ENCODE results near the gene CD52.
"Not testable (repeated sequence)": the region's sequence is repeated elsewhere in the genome, so short reads cannot be mapped to it uniquely, and the experiment has no call there.

The CD52 gene

GRCh38 chr1:26300578-26301275 is 17.0 kb upstream of the CD52 start:
- DNase-seq (ENCODE audit: low read depth, low spot score): no peak

DNA sequence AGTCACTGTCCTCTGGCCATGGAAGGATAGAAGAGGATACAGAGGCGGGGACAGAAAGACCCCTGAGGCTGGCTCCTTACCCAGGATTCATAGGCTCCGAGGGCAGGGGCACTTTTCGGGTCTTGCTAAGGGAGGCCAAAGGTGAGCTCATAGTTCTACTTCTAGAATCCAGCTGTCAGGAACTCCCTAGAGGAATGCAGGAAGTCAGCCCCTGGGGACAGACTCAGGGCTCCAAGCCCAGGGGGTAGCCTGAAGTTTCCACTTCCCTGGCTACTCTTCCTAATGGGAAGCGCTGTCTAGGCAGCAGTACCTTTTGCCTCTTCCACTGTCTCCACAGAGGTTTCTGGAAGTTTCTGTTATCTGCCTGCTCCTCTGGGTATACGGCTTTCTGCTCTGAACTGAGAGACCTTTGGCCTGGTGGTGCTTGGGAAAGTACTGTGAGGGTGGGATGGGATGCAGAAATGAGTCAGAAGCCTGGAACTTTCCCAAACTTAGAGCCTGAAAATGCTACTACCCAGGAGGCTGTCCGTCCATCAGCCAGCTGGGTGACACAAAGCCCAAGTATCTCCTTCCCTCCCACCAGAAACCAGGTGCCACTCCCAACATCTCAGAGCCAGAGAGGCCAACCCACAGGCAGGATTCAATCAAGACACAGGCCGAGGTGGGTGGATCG is 14.9 kb upstream of the CD52 start:
- DNase-seq (ENCODE audit: low read depth, low spot score): no peak

- DNase-seq (ENCODE audit: low read depth, low spot score): no peak
Observed at GRCh38 chr1:26305667-26306289, 12.0 kb upstream of the CD52 start.

DNA sequence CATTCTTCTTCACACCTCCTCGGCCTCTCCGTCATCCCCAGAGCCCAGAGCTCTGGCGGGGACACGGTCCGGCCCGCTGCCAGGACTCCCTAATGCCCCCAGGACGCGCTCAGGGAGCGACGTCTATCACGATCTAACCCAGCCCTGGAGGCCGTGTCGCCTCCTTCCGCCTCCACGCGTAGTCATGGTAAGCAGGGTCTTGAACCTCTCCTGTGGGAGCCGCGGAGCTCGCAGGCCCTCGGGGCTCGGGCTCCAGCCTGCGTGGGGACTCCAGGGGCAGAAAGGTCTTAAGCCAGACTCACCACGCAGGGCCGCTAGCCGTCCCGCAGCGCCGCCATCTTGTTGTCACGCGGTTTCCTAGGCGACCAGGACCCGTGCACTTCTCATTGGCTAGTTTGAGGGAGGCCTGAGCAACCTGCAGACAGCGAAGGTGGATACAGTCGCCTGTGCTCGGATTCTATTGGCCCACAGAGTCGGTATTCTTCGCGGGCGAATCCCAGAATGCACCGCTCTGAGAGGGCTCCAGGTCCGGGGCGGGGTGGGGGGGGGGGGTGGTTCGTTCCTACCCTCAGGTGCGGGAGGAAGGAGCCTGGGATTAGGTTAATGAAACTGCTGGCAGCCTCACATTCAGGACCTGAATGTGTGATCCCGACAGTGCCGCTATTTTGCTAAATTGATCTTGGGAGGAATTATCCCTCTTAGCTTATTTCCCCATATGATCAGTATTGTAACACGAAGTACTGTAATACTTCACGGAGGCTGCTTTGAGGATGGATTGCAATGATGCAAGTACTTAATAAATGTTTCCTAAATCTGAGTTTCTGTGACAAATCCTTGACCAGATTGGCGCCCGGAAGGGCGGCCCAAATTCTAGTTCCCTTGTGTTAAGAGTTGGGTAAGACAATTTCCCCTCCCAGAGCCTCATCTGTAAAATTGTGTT is 11.2 kb upstream of the CD52 start, which contains the start of gene UBXN11:
Gene UBXN11 (minus strand): TSS at position 347 of the 940 bp plus-strand sequence. CDS start 3,753 bp downstream, outside the sequence.
- DNase-seq (ENCODE audit: low read depth, low spot score): peak; percentile 80

GRCh38 chr1:26307363-26307781 is 10.4 kb upstream of the CD52 start:
- no peak for DNase-seq (ENCODE audit: low read depth, low spot score)

DNA sequence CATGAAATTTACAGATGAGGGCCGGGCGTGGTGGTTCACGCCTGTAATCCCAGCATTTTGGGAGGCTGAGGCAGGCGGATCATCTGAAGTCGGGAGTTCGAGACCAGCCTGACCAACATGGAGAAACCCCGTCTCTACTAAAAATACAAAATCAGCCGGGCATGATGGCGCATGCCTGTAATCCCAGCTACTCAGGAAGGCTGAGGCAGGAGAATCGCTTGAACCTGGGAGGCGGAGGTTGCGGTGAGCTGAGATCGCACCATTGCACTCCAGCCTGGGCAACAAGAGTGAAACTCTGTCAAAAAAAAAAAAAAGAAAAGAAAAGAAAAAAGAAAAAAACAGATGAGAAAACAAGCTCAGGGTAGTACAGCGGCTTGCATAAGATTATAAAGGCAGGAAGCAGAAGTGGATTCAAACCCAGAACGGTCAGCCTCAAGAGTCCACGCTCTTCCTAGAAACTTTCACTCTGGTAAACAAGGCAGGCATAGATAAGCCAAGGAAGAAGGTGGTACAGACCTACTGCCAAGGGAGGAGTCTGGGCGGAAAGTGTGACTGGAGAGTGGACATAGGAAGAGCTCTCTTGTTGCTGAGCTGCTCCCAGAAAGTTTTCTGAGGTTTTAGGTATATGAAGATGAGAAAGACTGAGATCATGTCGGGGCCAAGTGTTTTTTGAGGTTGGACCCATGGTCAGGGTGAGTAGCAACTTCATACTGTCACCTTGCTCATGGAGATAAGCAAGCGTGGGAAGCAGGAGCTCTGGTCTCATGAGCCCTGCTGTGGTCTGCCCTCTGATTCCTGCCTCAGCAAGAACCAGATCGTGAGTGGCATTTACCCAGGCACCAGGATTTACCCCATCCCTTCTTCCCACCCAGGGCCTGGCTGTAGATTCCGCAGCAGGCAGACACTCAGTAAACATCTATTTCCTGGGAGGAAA is 9.5 kb upstream of the CD52 start:
- not testable (repeated sequence) for DNase-seq (ENCODE audit: low read depth, low spot score)

DNA sequence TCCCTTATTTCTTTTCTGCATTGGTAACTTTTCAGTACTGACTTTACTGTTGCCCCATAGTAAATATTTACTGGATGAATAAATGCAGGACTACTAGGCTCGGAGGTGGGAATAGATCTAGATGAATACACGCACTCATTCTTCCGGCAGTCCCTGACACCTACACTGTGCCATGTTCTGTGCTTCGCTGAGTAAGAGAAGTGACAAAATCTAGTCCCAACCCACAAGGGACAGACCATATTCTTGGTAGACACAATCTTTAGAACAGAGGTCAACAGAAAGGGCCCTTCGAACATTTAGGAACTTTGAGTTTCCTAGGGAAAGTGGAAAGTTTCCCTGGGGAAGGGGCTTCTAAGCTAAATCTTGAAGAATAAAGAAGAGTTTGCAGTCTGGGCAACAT is 3.3 kb upstream of the CD52 start:
- no peak for DNase-seq (ENCODE audit: low read depth, low spot score)

DNA sequence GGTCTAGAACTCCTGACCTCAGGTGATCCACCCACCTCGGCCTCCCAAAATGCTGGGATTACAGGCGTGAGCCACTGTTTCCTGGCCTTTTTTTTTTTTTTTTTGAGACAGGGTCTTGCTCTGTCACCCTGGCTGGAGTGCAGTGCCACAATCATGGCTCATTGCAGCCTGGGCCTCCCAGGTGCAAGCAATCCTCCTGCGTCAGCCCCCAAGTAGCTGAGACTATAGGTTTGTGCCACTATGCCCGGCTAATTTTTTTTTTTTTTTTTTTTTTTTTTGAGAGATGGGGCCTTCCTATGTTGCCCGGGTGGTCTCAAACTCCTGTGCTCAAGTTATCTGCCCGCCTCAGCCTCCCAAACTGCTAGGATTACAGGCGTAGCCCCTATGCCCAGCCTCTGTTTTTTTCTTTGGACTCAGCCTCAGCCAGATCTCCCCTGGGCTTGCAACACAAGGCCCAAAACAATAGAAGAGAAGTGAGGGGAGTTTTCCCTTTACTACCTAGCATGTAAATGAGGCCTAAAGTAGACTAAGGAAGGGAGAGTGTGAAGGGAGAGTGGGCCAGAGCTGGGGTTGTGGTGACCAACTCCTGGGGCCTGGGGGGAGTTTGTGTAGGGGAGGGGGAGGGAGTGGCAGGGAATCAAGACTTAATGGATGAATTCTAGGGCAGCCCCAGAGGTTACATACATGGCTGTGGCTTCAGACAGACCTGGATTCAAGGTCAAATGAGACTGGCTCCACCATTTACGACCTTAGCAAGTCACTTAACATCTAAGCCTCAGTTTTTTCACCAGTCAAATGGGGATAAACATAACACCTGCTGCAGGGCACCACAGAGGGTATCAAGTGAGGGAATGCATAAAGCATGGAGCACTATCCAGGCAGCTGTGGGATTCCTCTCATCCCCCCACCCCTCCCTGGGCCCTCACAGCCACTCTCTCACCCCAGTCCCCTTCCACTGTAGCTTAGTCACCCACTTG is 1.6 kb upstream of the CD52 start:
- no peak for DNase-seq (ENCODE audit: low read depth, low spot score)

DNA sequence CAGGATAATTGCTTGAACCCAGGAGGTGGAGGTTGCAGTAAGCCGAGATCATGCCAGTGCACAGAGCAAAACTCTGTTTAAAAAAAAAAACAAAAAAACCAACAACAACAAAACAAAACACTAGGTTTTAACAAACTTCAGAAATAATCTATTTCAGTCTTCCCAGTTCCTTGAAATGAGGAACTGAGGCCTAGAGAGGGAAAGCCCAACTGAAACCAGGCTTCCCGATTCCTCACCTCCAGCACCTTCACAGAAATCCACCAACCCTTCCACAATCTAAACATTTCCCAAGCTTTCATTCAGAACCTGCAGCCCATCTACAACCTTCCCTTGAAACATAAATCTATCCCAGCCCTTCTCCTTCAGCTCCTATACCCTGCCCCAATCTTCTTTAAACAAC is 612 bp upstream of the CD52 start:
- no peak for DNase-seq (ENCODE audit: low read depth, low spot score)

DNA sequence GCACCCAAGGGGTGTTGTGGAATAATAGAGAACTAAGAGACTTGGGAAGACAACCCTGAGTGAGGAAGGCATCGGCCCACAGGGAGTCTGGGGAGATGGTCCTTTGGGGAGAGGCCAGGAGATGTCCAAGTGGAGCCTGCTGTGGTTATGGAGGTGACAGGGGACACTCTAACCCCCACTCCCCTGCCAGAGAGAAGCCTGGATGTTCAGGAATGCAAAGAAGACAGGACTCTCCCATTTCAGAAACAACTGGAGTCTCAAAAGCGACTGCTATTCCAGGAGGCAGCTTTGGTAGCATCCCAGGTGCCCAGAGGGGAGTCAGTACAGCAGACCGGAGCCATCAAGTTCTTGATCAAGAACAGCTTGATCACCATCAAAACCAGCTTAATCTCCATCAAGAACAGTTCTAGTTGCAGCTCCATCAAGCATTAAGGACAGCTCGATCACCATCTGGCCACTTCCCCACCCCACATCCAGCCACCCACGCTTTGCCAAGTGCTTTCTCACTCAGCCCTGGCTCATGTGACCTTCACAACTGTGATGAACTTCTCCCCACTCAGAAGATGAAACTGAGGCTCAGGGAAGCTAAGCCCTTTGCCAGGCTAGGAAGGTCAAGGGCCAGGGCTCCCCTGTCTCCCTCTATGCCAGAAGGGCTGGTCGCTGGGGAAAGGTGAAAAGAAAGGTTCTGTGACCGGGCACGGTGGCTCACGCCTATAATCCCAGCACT is 743 bp downstream of the CD52 start:
- DNase-seq (ENCODE audit: low read depth, low spot score): no peak

DNA sequence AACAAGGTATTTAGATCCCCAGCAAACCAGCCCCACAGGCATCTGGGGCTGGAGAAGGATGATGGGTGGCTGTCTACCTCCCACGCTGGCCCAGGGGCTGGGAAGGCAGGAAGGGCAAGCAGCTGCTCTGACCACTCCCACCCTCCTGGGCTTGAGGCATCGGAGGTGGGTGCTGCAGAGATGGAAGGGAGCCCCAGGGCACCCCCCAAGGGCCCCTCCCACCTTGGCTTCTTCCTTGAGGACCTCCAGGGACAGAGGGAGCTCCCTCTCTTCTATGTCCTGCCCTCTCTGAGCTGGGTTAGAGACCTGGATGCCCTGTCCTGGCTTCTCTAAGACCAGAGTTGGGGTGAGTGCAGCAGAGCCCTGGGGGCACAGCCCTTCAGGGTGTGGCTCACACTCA is 3.1 kb downstream of the CD52 start:
- DNase-seq (ENCODE audit: low read depth, low spot score): no peak

- peak; percentile 53 for DNase-seq (ENCODE audit: low read depth, low spot score)
Observed at GRCh38 chr1:26321315-26322041, 3.7 kb downstream of the CD52 start.

DNA sequence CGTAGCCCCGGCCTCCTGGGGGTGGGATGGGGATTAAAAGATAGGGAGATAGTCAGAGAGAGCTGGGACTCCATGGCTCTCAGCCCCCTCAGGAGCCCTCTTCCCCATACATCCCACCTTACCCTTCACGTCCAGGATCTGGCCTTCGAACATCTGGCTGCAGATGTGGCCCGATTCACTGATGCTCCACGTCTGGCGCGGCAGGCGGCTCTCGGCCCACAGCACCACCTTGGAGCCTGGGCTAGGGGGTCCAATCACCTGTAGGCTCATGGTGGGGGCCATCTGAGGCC is 4.2 kb downstream of the CD52 start:
- no peak for DNase-seq (ENCODE audit: low read depth, low spot score)

DNA sequence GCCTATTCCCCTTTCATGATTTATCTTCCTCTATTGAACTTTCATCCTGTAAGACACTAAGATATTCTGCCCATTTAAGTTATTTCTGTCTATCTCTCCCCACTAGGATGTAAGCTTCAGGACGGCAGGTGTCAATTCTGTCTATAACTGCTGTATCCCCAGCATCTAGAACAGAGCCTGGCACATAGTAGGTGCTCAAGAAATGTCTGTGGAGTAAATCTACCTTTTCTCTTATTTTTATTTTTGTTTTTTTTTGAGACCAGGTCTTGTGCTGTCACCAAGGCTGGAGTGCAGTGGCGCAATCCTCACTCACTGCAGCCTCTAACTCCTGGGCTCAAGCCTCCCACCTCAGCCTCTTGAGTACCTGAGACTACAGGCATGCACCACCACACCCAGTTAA is 5.6 kb downstream of the CD52 start:
- DNase-seq (ENCODE audit: low read depth, low spot score): no peak

DNA sequence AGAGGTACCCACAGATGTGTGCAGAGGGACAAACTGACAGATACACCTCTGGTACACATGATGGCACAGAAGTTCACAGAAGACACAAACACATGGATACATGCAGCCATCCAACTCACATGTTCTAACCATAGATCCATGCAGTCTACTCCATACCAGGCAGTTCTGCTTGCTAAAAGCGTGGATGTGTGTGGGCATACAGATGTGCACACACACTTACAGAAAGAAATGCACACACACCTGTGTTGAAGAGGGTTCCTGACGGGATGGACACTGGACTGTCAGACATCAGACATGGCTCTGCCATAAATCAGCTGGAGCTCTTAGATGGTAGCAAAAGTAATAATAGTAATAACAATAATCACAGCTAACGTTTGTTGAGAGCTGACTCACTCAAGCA is 6.8 kb downstream of the CD52 start:
- no peak for DNase-seq (ENCODE audit: low read depth, low spot score)

DNA sequence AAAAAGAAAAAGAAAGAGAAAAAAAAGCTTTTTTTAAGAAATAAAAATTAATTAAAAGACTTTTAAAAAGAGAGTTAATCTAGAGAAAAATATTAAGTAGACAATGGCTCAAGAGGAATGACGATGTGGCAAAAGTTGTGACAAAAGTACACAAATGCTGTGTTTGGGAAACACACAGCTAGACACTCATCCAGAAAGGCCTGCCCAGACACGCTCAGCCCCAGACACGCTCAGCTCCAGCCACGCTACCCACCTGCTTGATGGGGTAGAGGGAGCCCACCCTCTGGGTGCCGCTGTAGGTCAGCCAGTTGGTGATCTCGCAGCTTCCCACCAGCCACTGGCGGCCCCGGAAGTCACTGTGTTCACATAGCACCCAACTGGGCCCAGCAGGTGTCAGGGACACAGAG is 10.2 kb downstream of the CD52 start:
- no peak for DNase-seq (ENCODE audit: low read depth, low spot score)

GRCh38 chr1:26328597-26328996 is 10.8 kb downstream of the CD52 start:
- no peak for DNase-seq (ENCODE audit: low read depth, low spot score)

- not testable (repeated sequence) for DNase-seq (ENCODE audit: low read depth, low spot score)
Observed at GRCh38 chr1:26329380-26329779, 11.6 kb downstream of the CD52 start.

All from brain pericyte (primary cell).